GM18498 (cell line): ENCODE measurements around the gene TRIP12.
"Not testable (repeated sequence)": the region's sequence is repeated elsewhere in the genome, so short reads cannot be mapped to it uniquely, and the experiment has no call there.

ENCODE experiments used
- ATAC-seq: cut with Tn5 transposase; IDR thresholded peaks from one replicate; pipeline ENCODE4 v1.9.1; 2021; ENCODE audit warnings: mild to moderate bottlenecking, moderate library complexity; ENCODE audit not compliant: unreplicated experiment

The TRIP12 gene

GRCh38 chr2:229725716-229726574 is 195.9 kb downstream of the TRIP12 start:
- ATAC-seq, result no peak

- not testable (repeated sequence) for ATAC-seq
Observed at GRCh38 chr2:229723192-229723591, 198.6 kb downstream of the TRIP12 start.

GRCh38 chr2:229719926-229720647 is 201.7 kb downstream of the TRIP12 start:
- ATAC-seq, result no peak

- ATAC-seq, result no peak
Observed at GRCh38 chr2:229718057-229718456, 203.8 kb downstream of the TRIP12 start.

GRCh38 chr2:229715895-229716507 is 205.8 kb downstream of the TRIP12 start:
- ATAC-seq, result no peak

- peak; percentile 51 for ATAC-seq
Observed at GRCh38 chr2:229714736-229715541, 206.9 kb downstream of the TRIP12 start.

GRCh38 chr2:229714080-229714735 is 207.6 kb downstream of the TRIP12 start, which contains the start of gene DNER:
DNER (minus strand) TSS chr2:229714555; CDS start chr2:229714423, 132 bp downstream.
- ATAC-seq, result peak; percentile 84
